ENCODE measurements around the gene FIGN.

- TF ChIP-seq SIN3A (IDR thresholded peaks at IDR 0.05; ENCODE audit: borderline replicate concordance, insufficient read depth, low read length) = no peak
- no peak for TF ChIP-seq TAF1 (IDR thresholded peaks at IDR 0.05; ENCODE audit: borderline replicate concordance, insufficient read depth, low read length)
- TF ChIP-seq POLR2AphosphoS5 (IDR thresholded peaks at IDR 0.05; ENCODE audit: low read depth, low read length) = no peak
- TF ChIP-seq FOXP2 (optimal IDR thresholded peaks at IDR 0.05; ENCODE audit: borderline replicate concordance, extremely low read depth, extremely low read length, insufficient read depth) = no peak
Measured at GRCh38 chr2:163669506-163669905, 66.3 kb downstream of the FIGN start.

Data from PFSK-1 (cell line).